Duodenal mucosa (tissue), 2 donors: ENCODE results near the gene IFNGR2.
A peak's percentile ranks its signal among the peaks of the same experiment; 100 is the strongest.
"Not testable (repeated sequence)": the region's sequence is repeated elsewhere in the genome, so short reads cannot be mapped to it uniquely, and the experiment has no call there.

Experiments
- H3K27ac ChIP-seq: one replicate; pipeline ENCODE4 v1.7.0; 2013; ENCODE audit warnings: low read depth, low read length
- H3K27me3 ChIP-seq, 2 donors: one replicate each; pipeline ENCODE4 v1.7.0; 2013; ENCODE audit warnings: low read length in 2 of 2, control low read depth in 1 of 2; ENCODE audit not compliant: insufficient read depth in 2 of 2, control insufficient read depth in 1 of 2
- H3K36me3 ChIP-seq, 2 donors: one replicate each; pipeline ENCODE4 v1.7.0; 2013; ENCODE audit warnings: low read length in 2 of 2, control low read depth in 1 of 2; ENCODE audit not compliant: insufficient read depth in 2 of 2, control insufficient read depth in 1 of 2
- H3K4me1 ChIP-seq, 2 donors: one replicate each; pipeline ENCODE4 v1.7.0; 2013; ENCODE audit warnings: low read length in 2 of 2, control low read depth in 1 of 2; ENCODE audit not compliant: insufficient read depth in 2 of 2, control insufficient read depth in 1 of 2
- H3K4me3 ChIP-seq, 2 donors: one replicate each; pipeline ENCODE4 v1.7.0; 2013; ENCODE audit warnings: low read length in 2 of 2, low read depth in 1 of 2
- H3K9ac ChIP-seq, 2 donors: one replicate each; pipeline ENCODE4 v1.7.0; 2013; ENCODE audit warnings: low read length in 2 of 2, low read depth in 1 of 2
- H3K9me3 ChIP-seq, 2 donors: one replicate each; pipeline ENCODE4 v1.7.0; 2013; ENCODE audit warnings: low read length in 2 of 2, control low read depth in 1 of 2; ENCODE audit not compliant: control insufficient read depth in 1 of 2

IFNGR2 gene

GRCh38 chr21:33403128-33403785, at the start of gene IFNGR2:
TSS of gene IFNGR2 (plus strand) at chr21:33403413. CDS start at chr21:33403544, 131 bp downstream.
- Histone ChIP-seq H3K36me3 (no peaks in the 10 kb centered on the region), H3K4me1 (peaks cover 17 to 20% of the 10 kb centered on the region in 2 donors), H3K27ac (peak within 1 kb of the TSS; percentile 77), H3K27me3 (no peaks in the 10 kb centered on the region), H3K9ac (peak within 1 kb of the TSS; percentile 82 to 91), H3K4me3 (peak within 1 kb of the TSS; percentile 77 to 91), H3K9me3 (no peaks in the 10 kb centered on the region)

- Histone ChIP-seq H3K27ac (no peak overlapping the region), H3K27me3 (no peaks in the 10 kb centered on the region), H3K36me3 (peaks cover 13 to 47% of the 10 kb centered on the region in 2 donors), H3K9me3 (no peaks in the 10 kb centered on the region), H3K4me1 (no peaks in the 10 kb centered on the region), H3K9ac (no peak overlapping the region), H3K4me3 (no peak overlapping the region)
Observed at GRCh38 chr21:33355355-33355754, 47.9 kb upstream of the IFNGR2 start.

GRCh38 chr21:33355996-33356395, 47.2 kb upstream of the IFNGR2 start:
- no peak overlapping the region for H3K4me3 ChIP-seq
- H3K27ac ChIP-seq: no peak overlapping the region
- no peaks in the 10 kb centered on the region for H3K27me3 ChIP-seq
- H3K9me3 ChIP-seq: no peaks in the 10 kb centered on the region
- H3K4me1 ChIP-seq: peaks cover 5% of the 10 kb centered on the region in 2 donors
- H3K9ac ChIP-seq: no peak overlapping the region
- H3K36me3 ChIP-seq: peaks cover 13 to 42% of the 10 kb centered on the region in 2 donors

- no peak overlapping the region for H3K27ac ChIP-seq
- no peaks in the 10 kb centered on the region for H3K27me3 ChIP-seq
- peaks cover 13 to 32% of the 10 kb centered on the region in 2 donors for H3K36me3 ChIP-seq
- H3K9ac ChIP-seq: no peak overlapping the region
- H3K9me3 ChIP-seq: no peaks in the 10 kb centered on the region
- no peak overlapping the region for H3K4me3 ChIP-seq
- H3K4me1 ChIP-seq: peaks cover 14 to 15% of the 10 kb centered on the region in 2 donors
Observed at GRCh38 chr21:33357177-33357576, 46.0 kb upstream of the IFNGR2 start.

- peaks cover 17 to 22% of the 10 kb centered on the region in 2 donors for H3K4me1 ChIP-seq
- H3K27me3 ChIP-seq: no peaks in the 10 kb centered on the region
- peaks cover 13 to 23% of the 10 kb centered on the region in 2 donors for H3K36me3 ChIP-seq
- H3K27ac ChIP-seq: no peak overlapping the region
- H3K4me3 ChIP-seq: no peak overlapping the region
- H3K9ac ChIP-seq: no peak overlapping the region
- H3K9me3 ChIP-seq: no peaks in the 10 kb centered on the region
Observed at GRCh38 chr21:33359446-33359845, 43.8 kb upstream of the IFNGR2 start.

- H3K27ac ChIP-seq: no peak overlapping the region
Observed at GRCh38 chr21:33360281-33360680, 42.9 kb upstream of the IFNGR2 start.

GRCh38 chr21:33360881-33361602, 42.2 kb upstream of the IFNGR2 start:
- Histone ChIP-seq H3K4me3 (peak overlapping the region; percentile 36 to 40), H3K36me3 (peaks cover 10 to 18% of the 10 kb centered on the region in 2 donors), H3K9ac (peak overlapping the region in 1 of 2 donors; percentile 49), H3K4me1 (peaks cover 17 to 22% of the 10 kb centered on the region in 2 donors), H3K9me3 (no peaks in the 10 kb centered on the region), H3K27me3 (no peaks in the 10 kb centered on the region), H3K27ac (no peak overlapping the region)

More at GRCh38 chr21:33360281-33360680, 42.9 kb upstream of the IFNGR2 start:
- Histone ChIP-seq H3K4me1 (peaks cover 17 to 22% of the 10 kb centered on the region in 2 donors), H3K4me3 (no peak overlapping the region), H3K27me3 (no peaks in the 10 kb centered on the region), H3K9ac (no peak overlapping the region), H3K9me3 (no peaks in the 10 kb centered on the region), H3K36me3 (peaks cover 13 to 21% of the 10 kb centered on the region in 2 donors)

GRCh38 chr21:33362044-33362555, 41.1 kb upstream of the IFNGR2 start:
- H3K9me3 ChIP-seq: peaks cover 1 to 9% of the 10 kb centered on the region in 2 donors
- no peak overlapping the region for H3K27ac ChIP-seq
- peaks cover 17 to 22% of the 10 kb centered on the region in 2 donors for H3K4me1 ChIP-seq
- H3K4me3 ChIP-seq: peak overlapping the region; percentile 40 to 45
- peaks cover 4 to 7% of the 10 kb centered on the region in 2 donors for H3K36me3 ChIP-seq
- peak overlapping the region in 1 of 2 donors; percentile 34 for H3K9ac ChIP-seq
- H3K27me3 ChIP-seq: no peaks in the 10 kb centered on the region

- not testable (repeated sequence) for H3K4me3 ChIP-seq, H3K27me3 ChIP-seq, H3K27ac ChIP-seq, H3K9ac ChIP-seq, H3K36me3 ChIP-seq
- Histone ChIP-seq H3K9me3 (peaks cover 7 to 15% of the 10 kb centered on the region in 2 donors), H3K4me1 (peaks cover 17 to 22% of the 10 kb centered on the region in 2 donors)
Observed at GRCh38 chr21:33363911-33364609, 39.2 kb upstream of the IFNGR2 start.
